GM03348 (cell line): ENCODE measurements around the gene PAM.
A peak's percentile ranks its signal among the peaks of the same experiment; 100 is the strongest.

Experiments
- DNase-seq: peaks from one replicate; pipeline ENCODE4 v3.0.0; 2012; ENCODE audit warnings: low spot score

PAM gene

DNA sequence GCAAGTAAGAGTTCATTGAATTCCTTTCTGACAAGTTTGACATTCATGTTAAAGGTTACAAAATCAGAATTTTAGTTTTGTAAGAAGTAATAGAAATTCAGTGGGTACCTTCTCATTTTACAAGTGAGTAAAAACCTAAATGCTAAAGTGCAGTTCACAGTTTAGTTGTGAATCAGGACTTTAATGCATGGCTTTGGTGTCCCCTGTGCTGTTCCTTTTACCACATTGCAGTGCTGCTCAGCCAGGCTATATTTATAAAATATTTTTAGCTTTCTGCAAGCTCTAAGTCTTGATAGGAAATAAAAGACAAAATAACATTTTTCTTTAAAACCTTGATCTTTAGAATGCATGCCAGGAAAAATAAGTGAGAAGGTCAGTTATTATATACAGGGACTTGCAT is 26.3 kb downstream of the PAM start:
- no peak for DNase-seq

- DNase-seq: no peak
Observed at GRCh38 chr5:102781786-102782185, 26.7 kb downstream of the PAM start.

DNA sequence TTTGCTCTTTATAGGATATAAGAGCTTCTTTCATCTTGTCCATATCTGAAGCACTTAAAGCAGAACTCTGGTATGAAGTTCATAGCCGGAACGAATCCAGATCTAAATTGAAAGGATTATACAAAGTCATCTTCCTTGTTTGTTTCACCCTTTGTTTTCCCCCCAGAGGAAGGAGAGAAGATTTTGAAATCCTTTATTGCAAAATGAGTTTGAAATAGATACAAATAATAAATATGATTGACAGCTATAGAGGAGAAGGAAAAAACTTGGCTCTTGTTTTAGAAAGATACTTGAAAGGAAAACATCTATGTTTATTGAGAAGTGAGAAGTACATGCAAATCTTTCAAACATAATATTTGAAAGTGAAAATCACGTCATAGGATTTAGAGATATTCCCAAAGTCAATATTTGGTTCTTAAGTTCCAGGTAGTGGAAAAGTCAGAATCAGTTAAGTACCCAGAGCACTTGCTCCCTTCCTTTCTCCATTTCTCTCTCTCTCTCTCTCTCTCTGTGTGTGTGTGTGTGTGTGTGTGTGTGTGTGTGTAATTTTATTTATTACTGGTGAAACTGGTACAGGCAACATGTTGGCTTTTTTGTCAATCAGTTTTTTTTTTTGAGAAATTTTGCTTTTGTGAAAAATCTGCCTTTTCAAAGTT is 27.2 kb downstream of the PAM start:
- no peak for DNase-seq

- no peak for DNase-seq
Observed at GRCh38 chr5:102787134-102787533, 32.0 kb downstream of the PAM start.

GRCh38 chr5:102788788-102789187 is 33.7 kb downstream of the PAM start:
- DNase-seq: no peak

- no peak for DNase-seq
Observed at GRCh38 chr5:102789469-102789868, 34.4 kb downstream of the PAM start.

- no peak for DNase-seq
Observed at GRCh38 chr5:102790748-102791147, 35.6 kb downstream of the PAM start.

DNA sequence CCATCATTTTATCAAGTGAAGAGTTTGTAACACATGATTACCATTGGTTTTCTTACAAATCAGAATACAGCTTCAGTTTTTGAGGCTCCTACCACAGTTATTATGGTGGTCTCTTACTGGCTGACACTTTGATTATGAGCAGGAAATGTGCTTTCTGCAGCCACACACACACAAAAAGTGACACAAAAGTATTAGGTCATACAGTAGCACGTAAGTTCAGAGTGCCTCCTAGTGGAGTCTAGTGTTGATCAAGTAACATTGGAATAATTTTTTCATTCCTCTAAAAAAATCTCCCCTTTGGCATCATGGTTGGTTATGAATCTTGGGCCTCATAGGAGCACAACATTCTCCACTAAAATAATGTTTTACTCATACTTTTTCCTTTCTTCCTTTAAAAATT is 37.6 kb downstream of the PAM start:
- DNase-seq: peak; percentile 20

GRCh38 chr5:102794047-102794446 is 38.9 kb downstream of the PAM start:
- DNase-seq: no peak

- no peak for DNase-seq
Observed at GRCh38 chr5:102794677-102795331, 39.7 kb downstream of the PAM start.

DNA sequence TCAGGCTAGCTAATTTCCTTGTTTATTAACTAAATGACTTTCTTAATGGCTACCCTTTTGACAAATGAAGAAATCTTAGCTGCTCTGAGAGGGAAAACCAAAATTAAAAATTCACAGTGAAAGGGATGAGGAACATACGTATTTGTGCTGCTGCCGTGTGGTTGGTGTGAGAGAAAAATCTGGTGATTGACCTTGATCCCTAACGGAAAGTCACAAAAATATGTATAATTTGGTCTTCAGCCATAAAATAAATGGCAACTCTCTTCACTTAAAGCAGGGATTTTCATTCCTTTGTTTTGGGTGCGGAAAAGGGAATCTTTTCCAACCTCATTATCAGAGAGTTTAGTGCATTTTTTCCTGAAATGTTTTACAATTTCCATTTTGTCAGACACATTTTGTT is 40.4 kb downstream of the PAM start:
- no peak for DNase-seq

GRCh38 chr5:102796009-102796408 is 40.9 kb downstream of the PAM start:
- no peak for DNase-seq

GRCh38 chr5:102796498-102796897 is 41.4 kb downstream of the PAM start:
- DNase-seq: no peak

GRCh38 chr5:102797322-102797884 is 42.3 kb downstream of the PAM start:
- DNase-seq: no peak

DNA sequence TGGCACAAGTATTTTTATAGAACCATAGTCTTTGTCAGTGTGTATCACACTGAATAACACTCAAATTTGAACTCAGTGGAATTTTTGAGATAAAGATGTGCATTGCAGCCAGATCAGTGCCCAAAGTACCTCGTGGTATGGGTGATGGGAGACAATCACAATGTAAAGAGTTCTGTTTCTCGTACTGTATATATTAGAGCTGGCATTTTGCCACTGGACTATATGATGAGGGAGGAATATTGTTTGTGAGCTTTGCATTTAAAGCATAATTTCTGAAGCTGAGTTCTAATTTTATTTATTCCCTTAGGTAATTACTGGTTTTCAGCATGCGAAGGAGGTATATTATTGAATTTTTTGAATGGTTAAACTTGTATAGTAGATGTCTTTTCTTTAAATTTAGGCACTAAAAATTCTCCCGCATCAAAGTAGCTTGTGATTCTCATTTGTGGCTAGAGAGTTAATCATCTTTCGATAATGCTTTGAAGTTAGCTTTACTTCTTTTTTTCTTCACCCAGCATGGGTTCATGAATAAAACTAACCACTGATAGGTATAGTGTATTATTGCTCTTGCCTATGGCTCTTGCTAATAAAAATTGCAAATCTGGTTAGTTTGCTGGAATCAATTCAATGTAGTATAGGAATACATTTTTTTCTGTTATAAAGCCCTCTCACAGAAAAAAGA is 43.1 kb downstream of the PAM start:
- no peak for DNase-seq

- no peak for DNase-seq
Observed at GRCh38 chr5:102799017-102799416, 43.9 kb downstream of the PAM start.

- DNase-seq: no peak
Observed at GRCh38 chr5:102800427-102800826, 45.3 kb downstream of the PAM start.

GRCh38 chr5:102801371-102801770 is 46.3 kb downstream of the PAM start:
- no peak for DNase-seq

GRCh38 chr5:102802708-102803458 is 47.8 kb downstream of the PAM start:
- DNase-seq: no peak

- DNase-seq: no peak
Observed at GRCh38 chr5:102807878-102808502, 52.9 kb downstream of the PAM start.

DNA sequence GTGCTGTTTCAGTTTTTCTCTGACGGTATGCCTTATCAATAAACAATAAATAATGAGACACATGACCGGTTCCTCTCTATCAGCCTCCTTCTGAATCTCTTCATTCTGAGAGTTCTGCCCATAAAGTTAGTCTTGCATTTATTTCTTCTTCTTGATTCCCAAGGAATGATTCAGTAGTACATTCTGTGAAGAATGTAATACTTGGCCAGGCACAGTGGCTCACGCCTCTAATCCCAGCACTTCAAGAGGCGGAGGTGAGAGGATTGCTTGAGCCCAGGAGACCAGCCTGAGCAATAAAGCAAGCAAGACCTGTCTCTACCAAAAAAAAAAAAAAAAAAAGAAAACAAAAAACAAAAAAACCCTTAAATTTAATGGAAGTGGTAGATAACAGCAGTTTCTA is 53.9 kb downstream of the PAM start:
- no peak for DNase-seq

DNA sequence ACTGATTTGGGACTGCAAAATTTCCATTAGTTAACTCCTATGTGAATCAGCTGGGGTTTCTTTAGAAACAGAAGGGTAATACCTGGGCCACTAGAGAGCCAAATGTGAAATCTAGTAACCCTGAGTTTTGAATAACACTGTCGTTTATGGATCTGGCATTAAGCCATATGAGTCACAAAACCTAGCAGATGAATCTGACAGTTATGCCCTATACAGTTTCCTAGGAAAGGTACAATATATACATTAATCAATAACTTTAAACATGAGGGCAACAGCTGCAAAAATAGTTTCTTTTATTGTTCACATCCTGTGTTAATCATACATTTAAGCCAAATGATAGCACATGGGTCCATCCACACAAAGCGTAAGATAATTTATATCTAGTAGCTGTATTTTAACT is 56.9 kb downstream of the PAM start:
- no peak for DNase-seq
